HG02870 (cell line): ENCODE results near the gene EPHB6.

Experiments used
- ATAC-seq: cut with Tn5 transposase; IDR thresholded peaks from one replicate; pipeline ENCODE4 v1.9.1; 2021; ENCODE audit warnings: mild to moderate bottlenecking, moderate library complexity; ENCODE audit not compliant: unreplicated experiment

Gene EPHB6, protein sequence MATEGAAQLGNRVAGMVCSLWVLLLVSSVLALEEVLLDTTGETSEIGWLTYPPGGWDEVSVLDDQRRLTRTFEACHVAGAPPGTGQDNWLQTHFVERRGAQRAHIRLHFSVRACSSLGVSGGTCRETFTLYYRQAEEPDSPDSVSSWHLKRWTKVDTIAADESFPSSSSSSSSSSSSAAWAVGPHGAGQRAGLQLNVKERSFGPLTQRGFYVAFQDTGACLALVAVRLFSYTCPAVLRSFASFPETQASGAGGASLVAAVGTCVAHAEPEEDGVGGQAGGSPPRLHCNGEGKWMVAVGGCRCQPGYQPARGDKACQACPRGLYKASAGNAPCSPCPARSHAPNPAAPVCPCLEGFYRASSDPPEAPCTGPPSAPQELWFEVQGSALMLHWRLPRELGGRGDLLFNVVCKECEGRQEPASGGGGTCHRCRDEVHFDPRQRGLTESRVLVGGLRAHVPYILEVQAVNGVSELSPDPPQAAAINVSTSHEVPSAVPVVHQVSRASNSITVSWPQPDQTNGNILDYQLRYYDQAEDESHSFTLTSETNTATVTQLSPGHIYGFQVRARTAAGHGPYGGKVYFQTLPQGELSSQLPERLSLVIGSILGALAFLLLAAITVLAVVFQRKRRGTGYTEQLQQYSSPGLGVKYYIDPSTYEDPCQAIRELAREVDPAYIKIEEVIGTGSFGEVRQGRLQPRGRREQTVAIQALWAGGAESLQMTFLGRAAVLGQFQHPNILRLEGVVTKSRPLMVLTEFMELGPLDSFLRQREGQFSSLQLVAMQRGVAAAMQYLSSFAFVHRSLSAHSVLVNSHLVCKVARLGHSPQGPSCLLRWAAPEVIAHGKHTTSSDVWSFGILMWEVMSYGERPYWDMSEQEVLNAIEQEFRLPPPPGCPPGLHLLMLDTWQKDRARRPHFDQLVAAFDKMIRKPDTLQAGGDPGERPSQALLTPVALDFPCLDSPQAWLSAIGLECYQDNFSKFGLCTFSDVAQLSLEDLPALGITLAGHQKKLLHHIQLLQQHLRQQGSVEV

DNA sequence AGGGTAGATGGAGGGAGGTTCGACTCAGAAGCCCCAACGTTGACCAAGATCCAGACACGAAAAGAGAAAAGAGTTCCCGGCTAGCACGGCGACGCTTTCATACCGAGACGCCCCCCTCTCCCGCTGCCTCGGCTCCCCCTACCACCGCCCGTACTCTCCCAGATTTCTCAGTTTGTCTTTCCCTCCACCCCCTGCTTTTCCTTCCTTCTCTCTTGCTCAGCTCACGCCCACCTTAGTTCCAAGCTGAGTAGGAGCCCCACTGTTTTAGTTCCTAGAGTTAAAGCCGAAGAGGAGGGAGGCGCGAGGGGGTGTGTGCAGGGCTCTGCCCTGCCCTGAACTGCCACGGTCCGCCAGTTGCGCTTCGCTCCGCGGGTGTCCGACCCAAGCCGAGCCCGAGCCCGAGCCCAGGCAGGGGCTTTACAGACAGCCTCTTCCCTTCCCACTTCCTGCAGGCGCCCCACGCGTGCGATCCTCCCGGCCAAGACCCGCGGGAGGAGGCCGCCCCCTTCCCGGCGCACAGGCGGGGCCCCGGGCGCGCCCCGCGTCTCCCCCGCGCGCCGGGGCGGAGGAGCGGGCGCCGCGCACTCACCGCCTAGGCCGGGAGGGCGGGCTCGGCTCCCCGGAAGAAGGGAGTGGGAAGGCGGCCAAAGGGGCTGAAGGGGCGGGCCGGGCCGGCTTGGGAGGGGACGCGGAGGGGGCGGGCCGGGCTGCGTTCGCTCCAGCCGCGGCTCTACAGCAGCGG, at the start of gene EPHB6:
Gene EPHB6 (plus strand): TSS at position 705 of the 742 bp plus-strand sequence. CDS start 8,152 bp downstream, outside the sequence.
- peak; percentile 58 for ATAC-seq

- no peak for ATAC-seq
Measured at GRCh38 chr7:142805350-142806021, 49.4 kb upstream of the EPHB6 start.

- ATAC-seq = no peak
Measured at GRCh38 chr7:142806022-142806356, 48.9 kb upstream of the EPHB6 start.

- ATAC-seq = no peak
Measured at GRCh38 chr7:142806957-142807356, 47.9 kb upstream of the EPHB6 start.

DNA sequence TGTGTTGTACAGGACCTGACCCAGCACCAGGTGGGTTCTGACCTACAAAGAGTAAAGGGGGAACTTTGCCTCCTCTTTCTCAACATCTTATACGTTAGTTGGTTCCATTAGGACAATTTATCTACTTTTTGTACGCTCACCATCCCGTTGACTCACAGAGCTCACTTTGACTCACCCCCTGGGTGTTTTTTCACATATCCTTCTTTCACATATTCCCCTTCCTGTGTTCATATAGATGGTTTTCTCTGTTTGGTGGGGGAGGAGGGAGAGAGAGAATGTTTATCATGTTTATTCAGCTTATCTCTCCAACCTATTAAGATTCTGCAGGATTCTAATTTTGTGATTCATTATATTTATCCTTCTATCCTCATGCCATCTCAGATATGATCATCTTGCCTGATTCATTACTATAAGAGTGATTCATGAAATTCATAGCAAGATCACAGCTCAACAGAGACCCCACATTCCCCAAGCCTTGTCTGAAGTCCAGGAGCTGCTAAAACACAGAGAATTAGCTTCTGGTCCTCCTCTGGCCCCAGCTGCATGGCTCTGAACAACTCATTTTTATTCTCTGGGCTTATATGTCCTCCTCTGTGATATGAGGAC, 46.9 kb upstream of the EPHB6 start:
- peak; percentile 21 for ATAC-seq

GRCh38 chr7:142808461-142808801, 46.4 kb upstream of the EPHB6 start:
- ATAC-seq = peak; percentile 26

GRCh38 chr7:142808802-142809583, 45.9 kb upstream of the EPHB6 start:
- ATAC-seq = peak; percentile 84

- ATAC-seq = no peak
Measured at GRCh38 chr7:142809671-142810070, 45.2 kb upstream of the EPHB6 start.

DNA sequence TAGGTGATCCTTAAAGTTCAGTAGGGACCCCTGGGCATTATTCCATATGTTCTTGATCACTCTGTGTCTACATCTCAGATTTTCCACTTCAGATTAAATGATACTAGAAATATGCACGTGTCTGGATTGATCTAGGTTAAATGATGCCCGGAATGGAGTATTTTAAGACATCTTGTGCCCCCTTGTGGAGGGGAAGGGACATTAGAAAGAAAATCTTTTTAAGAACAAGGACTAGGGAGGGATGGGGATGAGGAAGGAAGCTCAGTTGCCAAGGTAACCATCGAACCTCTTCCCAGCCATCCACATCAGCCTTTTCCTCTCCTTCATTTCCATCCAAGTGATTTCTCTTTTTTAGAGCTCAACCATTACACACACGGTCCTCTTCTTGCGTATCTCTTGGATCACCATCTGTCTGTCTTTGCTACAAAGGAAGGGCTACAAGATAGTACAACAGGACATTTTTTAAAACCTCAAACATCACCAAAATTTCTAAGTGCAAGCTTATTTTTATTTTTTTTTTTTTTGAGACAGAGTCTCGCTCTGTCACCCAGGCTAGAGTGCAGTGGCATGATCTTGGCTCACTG, 43.6 kb upstream of the EPHB6 start:
- ATAC-seq = no peak

DNA sequence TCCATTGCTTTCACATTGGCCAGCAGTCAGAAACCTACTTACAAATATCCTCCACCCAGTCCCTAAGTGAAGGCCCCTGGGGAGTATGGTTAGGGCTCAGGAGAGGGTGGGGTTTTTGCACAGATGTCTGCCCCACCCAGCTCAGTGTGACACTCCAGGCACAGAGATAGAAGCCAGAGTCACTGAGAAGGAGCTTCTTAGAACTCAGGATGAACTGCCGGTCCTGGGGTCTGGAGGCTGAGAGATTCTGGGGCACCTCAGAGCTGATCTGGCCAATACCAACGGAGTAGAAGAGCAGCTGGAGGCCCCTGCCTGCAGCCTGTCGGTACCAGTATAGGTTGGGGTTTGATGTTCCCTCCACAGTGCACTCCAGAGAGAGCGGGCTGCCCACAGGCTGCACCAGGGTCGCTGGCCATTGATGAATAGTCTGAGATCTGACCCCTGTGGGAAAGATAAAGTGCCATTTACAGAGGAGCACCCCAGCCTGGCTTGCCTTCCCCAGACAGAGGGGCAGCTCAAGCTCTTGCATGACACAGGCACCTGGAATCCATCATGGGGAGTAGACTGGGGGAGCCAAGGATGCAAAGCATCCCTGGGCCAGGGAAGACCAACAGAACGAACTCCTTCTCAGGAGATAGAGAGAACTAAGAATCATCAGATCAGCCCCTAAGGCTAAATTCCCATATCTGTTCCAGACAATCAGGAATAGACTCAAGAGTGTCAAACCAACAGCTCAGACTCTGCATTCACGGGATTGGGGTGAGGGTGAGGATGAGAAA, 42.2 kb upstream of the EPHB6 start:
- ATAC-seq = no peak

DNA sequence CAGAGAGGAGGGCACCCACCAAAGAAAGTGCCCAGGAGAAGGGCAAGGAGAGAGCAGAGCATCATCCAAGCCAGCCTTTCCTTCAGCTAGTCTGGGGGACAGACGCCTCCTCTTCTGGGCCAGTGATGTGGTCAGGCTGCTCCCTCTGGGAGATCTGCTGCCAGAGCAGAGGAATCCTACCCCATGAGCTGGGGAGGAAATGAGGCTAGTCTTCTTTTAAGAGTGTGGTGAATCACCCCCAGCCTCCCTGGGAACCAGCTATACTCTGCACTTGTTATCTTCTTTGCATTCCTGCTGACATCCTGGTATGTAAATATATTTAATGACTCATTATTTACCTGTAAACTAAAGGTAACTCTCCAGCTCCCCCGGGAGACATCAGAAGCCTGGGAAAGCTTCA, 41.6 kb upstream of the EPHB6 start:
- no peak for ATAC-seq

DNA sequence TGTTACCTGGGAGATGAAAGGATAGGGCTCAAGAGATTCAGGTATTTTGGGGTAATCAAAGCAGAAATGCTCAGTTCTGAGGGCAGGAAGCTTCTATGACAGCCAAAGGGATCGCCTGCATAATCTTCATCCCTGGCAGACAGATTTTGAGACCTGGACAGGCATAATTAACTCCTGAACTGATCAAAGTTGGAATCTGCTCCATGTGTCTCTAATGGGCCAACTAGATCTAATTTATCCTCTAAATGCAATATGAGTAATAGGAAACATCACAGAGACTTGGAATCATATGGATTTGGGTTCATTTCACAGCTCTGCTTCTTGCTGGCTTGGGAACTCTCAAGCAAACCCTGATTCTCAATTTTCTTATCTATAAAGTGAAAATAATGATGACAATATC, 41.2 kb upstream of the EPHB6 start:
- ATAC-seq = no peak

- no peak for ATAC-seq
Measured at GRCh38 chr7:142814451-142814850, 40.4 kb upstream of the EPHB6 start.

GRCh38 chr7:142815134-142815533, 39.7 kb upstream of the EPHB6 start:
- ATAC-seq = no peak

- no peak for ATAC-seq
Measured at GRCh38 chr7:142817506-142817905, 37.4 kb upstream of the EPHB6 start.

GRCh38 chr7:142819530-142819929, 35.3 kb upstream of the EPHB6 start:
- ATAC-seq = no peak

- no peak for ATAC-seq
Measured at GRCh38 chr7:142822714-142823113, 32.2 kb upstream of the EPHB6 start.

GRCh38 chr7:142827951-142828500, 26.9 kb upstream of the EPHB6 start:
- no peak for ATAC-seq
